Activated naive CD8-positive, alpha-beta T cell (primary cell): ENCODE measurements around the gene TARDBP.

ENCODE experiments used
- H3K27ac Mint-ChIP-seq: one replicate; pipeline ENCODE4 v1.8.0; 2021; ENCODE audit warnings: mixed read lengths
- H3K27me3 Mint-ChIP-seq: one replicate; pipeline ENCODE4 v1.8.0; 2021; ENCODE audit warnings: mixed read lengths
- H3K36me3 Mint-ChIP-seq: one replicate; pipeline ENCODE4 v1.8.0; 2021; ENCODE audit warnings: mixed read lengths
- H3K4me1 Mint-ChIP-seq: one replicate; pipeline ENCODE4 v1.8.0; 2021; ENCODE audit warnings: low read depth, mixed read lengths
- H3K4me3 Mint-ChIP-seq: one replicate; pipeline ENCODE4 v1.8.0; 2021; ENCODE audit warnings: mild to moderate bottlenecking, mixed read lengths
- H3K9me3 Mint-ChIP-seq: one replicate; pipeline ENCODE4 v1.8.0; 2021; ENCODE audit warnings: low read depth, mixed read lengths

TARDBP gene

DNA sequence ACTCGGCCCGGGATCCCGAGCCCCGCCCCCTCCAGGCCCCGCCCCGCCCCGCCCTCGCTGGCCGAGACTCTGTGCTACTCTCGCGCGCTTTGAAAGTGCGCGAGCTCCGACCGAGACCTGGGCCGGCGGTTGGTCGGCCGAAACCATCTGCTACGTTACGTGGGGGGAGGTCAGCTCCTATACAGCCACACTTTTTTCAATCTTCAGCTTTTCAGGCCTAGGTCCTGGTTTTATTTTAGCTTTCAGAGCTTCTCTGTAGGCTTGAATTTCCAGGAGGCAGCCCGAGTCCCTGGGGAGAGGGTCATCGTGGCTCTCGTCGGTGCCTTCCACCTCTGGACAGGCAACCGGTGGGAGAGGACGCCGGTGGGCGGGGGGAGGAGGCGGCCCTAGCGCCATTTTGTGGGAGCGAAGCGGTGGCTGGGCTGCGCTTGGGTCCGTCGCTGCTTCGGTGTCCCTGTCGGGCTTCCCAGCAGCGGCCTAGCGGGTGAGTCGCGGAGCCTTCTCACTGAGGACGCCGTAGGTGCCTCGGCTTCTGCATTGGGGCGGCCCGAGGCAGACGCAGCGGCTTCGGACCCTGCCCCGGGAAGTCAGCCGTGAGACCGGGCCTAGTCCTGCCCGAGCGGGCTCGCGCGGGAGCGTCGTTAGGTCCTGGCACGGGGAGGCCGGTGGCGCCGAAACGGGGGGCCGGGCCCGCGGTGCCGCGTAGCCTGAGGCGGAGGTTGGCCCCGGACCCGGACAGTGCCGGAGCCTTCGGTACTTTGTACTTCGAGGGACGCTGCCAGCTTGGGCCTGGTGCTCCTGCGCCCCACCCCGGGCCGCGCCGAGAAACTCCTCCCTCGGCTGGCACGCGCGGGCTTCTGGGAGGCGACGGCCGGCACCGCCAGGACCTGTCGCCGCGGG lies at the start of gene TARDBP:
Gene TARDBP, plus strand, starts transcription at position 395 of the 900 bp plus-strand sequence. CDS start 1,074 bp downstream, outside the sequence.
- H3K27ac Mint-ChIP-seq, result peak within 1 kb of the TSS; percentile 99
- no peaks in the 10 kb centered on the region for H3K9me3 Mint-ChIP-seq
- peak within 1 kb of the TSS; percentile 98 for H3K4me3 Mint-ChIP-seq
- H3K36me3 Mint-ChIP-seq, result peaks cover 7% of the 10 kb centered on the region
- H3K4me1 Mint-ChIP-seq, result peaks cover 29% of the 10 kb centered on the region
- H3K27me3 Mint-ChIP-seq, result no peaks in the 10 kb centered on the region

- Mint-ChIP-seq H3K4me1 (peaks cover 12% of the 10 kb centered on the region), H3K36me3 (no peaks in the 10 kb centered on the region), H3K9me3 (no peaks in the 10 kb centered on the region), H3K27me3 (peaks cover 1% of the 10 kb centered on the region), H3K4me3 (no peak overlapping the region), H3K27ac (no peak overlapping the region)
Observed at GRCh38 chr1:10965546-10966226, 46.8 kb upstream of the TARDBP start.

GRCh38 chr1:10967090-10967489 lies 45.4 kb upstream of the TARDBP start:
- H3K36me3 Mint-ChIP-seq, result no peaks in the 10 kb centered on the region
- H3K27ac Mint-ChIP-seq, result peak overlapping the region; percentile 5
- H3K9me3 Mint-ChIP-seq, result no peaks in the 10 kb centered on the region
- no peak overlapping the region for H3K4me3 Mint-ChIP-seq
- peaks cover 1% of the 10 kb centered on the region for H3K27me3 Mint-ChIP-seq
- H3K4me1 Mint-ChIP-seq, result peaks cover 12% of the 10 kb centered on the region

- Mint-ChIP-seq H3K27me3 (peaks cover 1% of the 10 kb centered on the region), H3K27ac (no peak overlapping the region), H3K4me1 (peaks cover 12% of the 10 kb centered on the region), H3K9me3 (no peaks in the 10 kb centered on the region), H3K36me3 (no peaks in the 10 kb centered on the region), H3K4me3 (no peak overlapping the region)
Observed at GRCh38 chr1:10968411-10968826, 44.0 kb upstream of the TARDBP start.

DNA sequence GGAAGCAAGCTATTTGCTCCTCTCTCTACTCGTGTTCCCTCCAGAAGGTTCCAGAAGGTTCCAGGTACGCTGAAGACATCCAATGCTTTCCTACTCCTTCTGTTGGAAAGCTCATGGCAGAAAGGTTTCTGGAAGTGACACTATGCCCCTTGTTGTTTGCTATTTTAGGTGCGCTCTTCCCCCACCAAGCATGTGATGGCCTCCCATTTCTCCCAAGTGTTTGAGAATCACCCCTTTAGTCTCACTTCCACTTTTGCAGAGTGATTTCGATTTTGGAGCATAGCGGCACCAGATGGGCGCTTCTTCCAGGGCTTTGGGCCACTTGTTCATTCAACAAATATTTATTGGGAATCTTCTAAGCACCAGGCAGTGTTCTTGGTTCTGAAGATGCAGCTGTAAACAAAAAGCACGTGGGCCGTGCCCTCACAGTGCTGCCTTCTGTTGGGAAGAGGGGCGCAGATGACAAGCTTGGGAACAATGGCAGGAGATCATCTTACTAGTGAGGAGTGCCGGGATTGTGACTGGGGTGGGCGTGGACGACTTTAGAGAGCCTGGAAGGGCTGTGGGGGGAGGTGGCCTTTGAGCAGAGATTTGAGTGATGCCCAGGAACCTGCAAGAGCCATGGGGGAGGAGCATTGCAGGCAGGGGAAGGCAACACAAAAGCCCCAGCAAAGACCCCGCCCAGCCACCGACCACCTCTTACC lies 43.0 kb upstream of the TARDBP start:
- Mint-ChIP-seq H3K4me3 (no peak overlapping the region), H3K9me3 (no peaks in the 10 kb centered on the region), H3K27ac (no peak overlapping the region), H3K36me3 (no peaks in the 10 kb centered on the region), H3K27me3 (no peaks in the 10 kb centered on the region), H3K4me1 (peaks cover 12% of the 10 kb centered on the region)

DNA sequence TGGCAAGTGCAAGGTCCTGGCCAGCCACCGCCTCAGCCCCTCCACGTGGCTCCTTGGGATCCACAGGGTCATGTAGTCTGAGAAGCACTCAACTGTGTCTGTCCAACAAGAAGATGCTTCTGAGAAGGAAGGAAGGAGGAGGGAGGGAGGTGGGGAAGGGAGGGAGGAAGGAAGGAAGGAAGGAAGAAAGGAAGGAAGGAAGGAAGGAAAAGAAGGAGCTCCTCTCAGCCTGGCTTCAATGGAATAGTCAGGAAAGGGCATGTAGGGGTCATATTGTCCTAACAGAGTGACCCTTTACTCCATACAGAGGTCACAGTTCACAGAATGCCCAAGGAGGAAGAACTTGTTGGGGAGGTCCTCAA lies 42.5 kb upstream of the TARDBP start:
- H3K27me3 Mint-ChIP-seq, result no peaks in the 10 kb centered on the region
- H3K27ac Mint-ChIP-seq, result no peak overlapping the region
- no peaks in the 10 kb centered on the region for H3K36me3 Mint-ChIP-seq
- no peak overlapping the region for H3K4me3 Mint-ChIP-seq
- no peaks in the 10 kb centered on the region for H3K9me3 Mint-ChIP-seq
- peaks cover 10% of the 10 kb centered on the region for H3K4me1 Mint-ChIP-seq

DNA sequence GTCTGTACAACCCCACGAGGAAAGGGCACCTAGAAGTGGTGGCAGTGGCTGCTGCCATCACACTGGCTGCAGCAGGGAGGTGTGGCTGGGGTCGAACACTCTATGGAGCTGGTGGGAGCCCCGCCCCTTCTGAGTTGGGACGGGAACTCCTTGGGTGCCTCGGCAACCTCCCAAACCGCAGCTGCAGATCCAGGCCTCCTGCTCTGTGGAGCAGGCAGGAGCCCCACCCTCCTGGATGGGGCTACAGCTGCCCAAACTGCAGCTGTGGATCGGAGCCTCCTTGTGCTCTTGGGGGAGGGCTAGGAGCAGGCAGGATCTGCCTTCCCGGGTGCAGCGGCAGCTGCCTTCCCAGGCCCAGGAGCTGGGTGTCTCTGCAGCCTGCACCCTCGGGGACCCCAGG lies 38.9 kb upstream of the TARDBP start:
- Mint-ChIP-seq H3K4me1 (no peaks in the 10 kb centered on the region), H3K36me3 (no peaks in the 10 kb centered on the region)

GRCh38 chr1:10973956-10974881 lies 38.2 kb upstream of the TARDBP start:
- Mint-ChIP-seq H3K4me3 (no peak overlapping the region), H3K27ac (no peak overlapping the region), H3K9me3 (no peaks in the 10 kb centered on the region), H3K36me3 (no peaks in the 10 kb centered on the region), H3K27me3 (peaks cover 3% of the 10 kb centered on the region), H3K4me1 (peaks cover 1% of the 10 kb centered on the region)

More for the DNA sequence above, 38.9 kb upstream of the TARDBP start:
- no peaks in the 10 kb centered on the region for H3K9me3 Mint-ChIP-seq
- peaks cover under 1% of the 10 kb centered on the region for H3K27me3 Mint-ChIP-seq
- no peak overlapping the region for H3K27ac Mint-ChIP-seq
- H3K4me3 Mint-ChIP-seq, result no peak overlapping the region

DNA sequence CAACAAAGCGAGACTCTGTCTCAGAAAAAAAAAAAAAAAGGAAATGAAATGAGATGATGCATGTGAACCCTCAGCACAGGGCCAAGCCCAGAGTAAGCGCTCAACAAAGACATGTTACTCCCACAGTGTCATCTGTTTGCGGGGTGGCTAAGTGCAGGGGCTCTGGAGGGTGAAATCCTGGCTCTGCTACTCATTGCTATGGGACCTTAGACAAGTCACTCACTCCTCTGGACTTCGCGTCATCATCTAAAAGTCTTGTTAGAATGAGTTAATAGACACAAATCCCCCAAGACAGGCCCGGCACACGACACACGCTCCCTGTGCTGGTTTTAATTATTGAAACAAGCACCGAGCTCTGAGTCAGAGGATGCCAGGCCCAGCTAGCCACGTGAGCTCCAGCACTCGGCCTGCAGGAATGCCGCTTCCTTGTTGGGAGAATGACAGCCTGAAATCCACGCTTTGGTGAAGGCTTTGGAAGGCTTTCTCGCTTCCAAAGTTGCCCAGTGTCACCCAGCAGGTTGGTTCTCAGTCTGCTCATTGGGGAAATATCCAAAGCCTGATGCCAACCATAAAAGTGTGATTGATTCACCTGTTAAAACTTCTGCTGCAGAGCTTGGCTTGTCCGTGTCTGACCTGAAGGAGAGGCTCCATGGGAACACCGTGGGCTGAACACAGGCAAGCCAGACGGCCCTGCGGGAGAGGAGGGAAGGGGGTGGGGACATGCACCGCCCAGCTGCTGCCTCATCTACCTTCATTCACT lies 36.7 kb upstream of the TARDBP start:
- H3K4me1 Mint-ChIP-seq, result peaks cover 1% of the 10 kb centered on the region
- H3K27me3 Mint-ChIP-seq, result peaks cover 7% of the 10 kb centered on the region
- no peak overlapping the region for H3K27ac Mint-ChIP-seq
- no peak overlapping the region for H3K4me3 Mint-ChIP-seq
- H3K36me3 Mint-ChIP-seq, result no peaks in the 10 kb centered on the region
- no peaks in the 10 kb centered on the region for H3K9me3 Mint-ChIP-seq

DNA sequence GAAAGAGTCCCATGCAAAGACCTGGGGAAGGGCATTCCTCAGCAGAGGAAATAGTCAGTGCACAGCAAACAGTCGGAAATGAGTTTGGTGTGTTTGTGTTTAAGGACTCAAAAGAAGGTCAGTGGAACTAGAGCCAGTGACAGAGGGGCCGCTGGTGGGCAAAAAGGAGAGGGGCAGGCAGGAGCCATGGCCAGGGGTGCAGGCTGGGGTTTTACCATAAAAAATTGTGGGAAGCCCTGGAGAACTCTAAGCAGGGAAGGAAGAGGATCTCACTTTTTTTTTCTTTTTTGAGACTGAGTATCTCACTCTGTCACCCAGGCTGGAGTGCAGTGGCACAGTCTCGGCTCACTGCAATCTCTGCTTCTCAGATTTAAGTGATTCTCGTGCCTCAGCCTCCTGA lies 33.7 kb upstream of the TARDBP start:
- peaks cover 11% of the 10 kb centered on the region for H3K27me3 Mint-ChIP-seq
- no peak overlapping the region for H3K27ac Mint-ChIP-seq
- peaks cover 1% of the 10 kb centered on the region for H3K4me1 Mint-ChIP-seq
- no peaks in the 10 kb centered on the region for H3K36me3 Mint-ChIP-seq
- no peaks in the 10 kb centered on the region for H3K9me3 Mint-ChIP-seq
- H3K4me3 Mint-ChIP-seq, result no peak overlapping the region

GRCh38 chr1:10979483-10979920 lies 33.0 kb upstream of the TARDBP start:
- no peak overlapping the region for H3K4me3 Mint-ChIP-seq
- H3K9me3 Mint-ChIP-seq, result no peaks in the 10 kb centered on the region
- no peak overlapping the region for H3K27ac Mint-ChIP-seq
- peaks cover 11% of the 10 kb centered on the region for H3K27me3 Mint-ChIP-seq
- no peaks in the 10 kb centered on the region for H3K36me3 Mint-ChIP-seq
- H3K4me1 Mint-ChIP-seq, result peaks cover 1% of the 10 kb centered on the region

GRCh38 chr1:10980094-10980577 lies 32.3 kb upstream of the TARDBP start:
- no peaks in the 10 kb centered on the region for H3K9me3 Mint-ChIP-seq
- H3K4me3 Mint-ChIP-seq, result no peak overlapping the region
- peaks cover 1% of the 10 kb centered on the region for H3K4me1 Mint-ChIP-seq
- peaks cover 11% of the 10 kb centered on the region for H3K27me3 Mint-ChIP-seq
- no peak overlapping the region for H3K27ac Mint-ChIP-seq
- no peaks in the 10 kb centered on the region for H3K36me3 Mint-ChIP-seq

- Mint-ChIP-seq H3K27me3 (peaks cover 11% of the 10 kb centered on the region), H3K4me1 (peaks cover 1% of the 10 kb centered on the region), H3K36me3 (no peaks in the 10 kb centered on the region), H3K9me3 (no peaks in the 10 kb centered on the region), H3K27ac (no peak overlapping the region), H3K4me3 (no peak overlapping the region)
Observed at GRCh38 chr1:10980841-10981727, 31.4 kb upstream of the TARDBP start.
